HepG2 (cell line): ENCODE data around the gene C9. TPM values are rescaled to one million over a fixed set of nuclear protein-coding genes. Genes with fewer than 3 reads are reported as not detected.
A peak's percentile ranks its signal among the peaks of the same experiment; 100 is the strongest.

Source experiments
- ARNT2 ChIP-seq: sonication (generic); formaldehyde crosslinking; IDR thresholded peaks from 2 replicates; pipeline ENCODE4 v1.8.0; 2022; ENCODE audit warnings: mild to moderate bottlenecking, low read depth, missing genetic modification reagents, moderate library complexity
- ATF4 ChIP-seq, 2 experiments: fragments of 450-650 bp in 1 of 2; sonication (generic) in 1 of 2; formaldehyde crosslinking; IDR thresholded peaks; 2 replicates each; pipeline versions ENCODE4 v1.5.0 to v1.8.0; 2020 to 2022; ENCODE audit warnings: mild to moderate bottlenecking in 1 of 2, missing genetic modification reagents in 1 of 2
- BHLHE40 ChIP-seq: IDR thresholded peaks from 2 replicates; pipeline ENCODE4 v1.6.1; 2011; ENCODE audit warnings: low read length, improper control_type of control experiment
- CHD2 ChIP-seq: IDR thresholded peaks from 2 replicates; pipeline ENCODE4 v1.6.1; 2011; ENCODE audit warnings: low read depth, low read length, improper control_type of control experiment
- CHD4 ChIP-seq: fragments of 200-600 bp; sonication (generic); IDR thresholded peaks from 2 replicates; pipeline ENCODE4 v1.7.0; 2017; ENCODE audit warnings: mild to moderate bottlenecking, low read length, borderline replicate concordance
- CREBL2 ChIP-seq: sonication (generic); formaldehyde crosslinking; IDR thresholded peaks from 2 replicates; pipeline ENCODE4 v1.8.1; 2023; ENCODE audit warnings: missing genetic modification reagents, mild to moderate bottlenecking, borderline replicate concordance
- CREM ChIP-seq, 2 experiments: sonication (generic) in 1 of 2; formaldehyde crosslinking in 1 of 2; IDR thresholded peaks; 2 replicates each; pipeline versions ENCODE4 v1.4.0 to v1.6.1; 2016 to 2020; ENCODE audit warnings: antibody characterized with exemption in 1 of 2, mild to moderate bottlenecking in 1 of 2, missing genetic modification reagents in 1 of 2
- DNMT1 ChIP-seq: sonication (generic); formaldehyde crosslinking; IDR thresholded peaks from 2 replicates; pipeline ENCODE4 v1.5.1; 2020; ENCODE audit warnings: mild to moderate bottlenecking, missing genetic modification reagents
- KLF13 ChIP-seq: sonication (generic); formaldehyde crosslinking; IDR thresholded peaks from 2 replicates; pipeline ENCODE4 v1.4.0; 2020; ENCODE audit warnings: mild to moderate bottlenecking, missing genetic modification reagents
- KMT2A ChIP-seq: sonication (generic); formaldehyde crosslinking; IDR thresholded peaks from 2 replicates; pipeline ENCODE4 v1.4.0; 2020; ENCODE audit warnings: missing genetic modification reagents
- MAZ ChIP-seq, 2 experiments: sonication (generic) in 1 of 2; formaldehyde crosslinking in 1 of 2; IDR thresholded peaks; 2 replicates each; pipeline versions ENCODE4 v1.5.0 to v1.6.1; 2012 to 2020; ENCODE audit warnings: low read depth in 2 of 2, mild to moderate bottlenecking in 2 of 2, borderline replicate concordance in 1 of 2, improper control_type of control experiment in 1 of 2, low read length in 1 of 2, missing genetic modification reagents in 1 of 2, moderate library complexity in 1 of 2
- NFYB ChIP-seq: sonication (generic); formaldehyde crosslinking; IDR thresholded peaks from 2 replicates; pipeline ENCODE4 v1.4.0; 2020; ENCODE audit warnings: missing genetic modification reagents
- SNAPC4 ChIP-seq: sonication (generic); formaldehyde crosslinking; IDR thresholded peaks from 2 replicates; pipeline ENCODE4 v1.4.0; 2020; ENCODE audit warnings: mild to moderate bottlenecking, missing genetic modification reagents
- TERF1 ChIP-seq: sonication (generic); formaldehyde crosslinking; IDR thresholded peaks from 2 replicates; pipeline ENCODE4 v1.8.0; 2022; ENCODE audit warnings: mild to moderate bottlenecking, missing genetic modification reagents, moderate library complexity
- ZFYVE20 ChIP-seq: sonication (generic); formaldehyde crosslinking; IDR thresholded peaks from 2 replicates; pipeline ENCODE4 v1.8.0; 2023; ENCODE audit warnings: low read depth, mild to moderate bottlenecking, moderate library complexity, missing genetic modification reagents, borderline replicate concordance
- ZKSCAN5 ChIP-seq: sonication (generic); formaldehyde crosslinking; IDR thresholded peaks from 2 replicates; pipeline ENCODE4 v1.5.1; 2020; ENCODE audit warnings: mild to moderate bottlenecking, missing genetic modification reagents
- ZNF224 ChIP-seq: sonication (generic); formaldehyde crosslinking; IDR thresholded peaks from 2 replicates; pipeline ENCODE4 v1.5.0; 2020; ENCODE audit warnings: mild to moderate bottlenecking, missing genetic modification reagents
- ZNF441 ChIP-seq: sonication (generic); formaldehyde crosslinking; IDR thresholded peaks from 2 replicates; pipeline ENCODE4 v1.7.0; 2021; ENCODE audit warnings: missing genetic modification reagents, borderline replicate concordance
- ZNF513 ChIP-seq: sonication (generic); formaldehyde crosslinking; conservative IDR thresholded peaks from 2 replicates; pipeline ENCODE4 v1.5.0; 2020; ENCODE audit warnings: missing genetic modification reagents
- ZNF740 ChIP-seq: sonication (generic); formaldehyde crosslinking; IDR thresholded peaks from 2 replicates; pipeline ENCODE4 v1.4.0; 2020; ENCODE audit warnings: missing genetic modification reagents
- polyA plus RNA-seq, 8 experiments: library from polyadenylated mRNA; depleted of rRNA in 3 of 8; stranded (reverse) in 7 of 8; unstranded in 1 of 8; fragments of >200 nt; fragmentation: Illumina TruSeq in 4 of 8; extraction: Trizol in 4 of 8; gene quantifications; 2 replicates each; pipeline versions ENCODE4 v1.2.1 to v1.2.3, GENCODE V29; 2011 to 2016; ENCODE audit warnings: low read depth in 4 of 8, missing spikeins in 1 of 8, mixed read lengths in 1 of 8; ENCODE audit not compliant: insufficient read depth in 1 of 8
- total RNA-seq, 5 experiments: library from RNA; depleted of rRNA; stranded (reverse); fragments of >200 nt; fragmentation: Illumina TruSeq; extraction: Trizol; gene quantifications; 2 replicates each; pipeline ENCODE4 v1.2.3, GENCODE V29; 2016; ENCODE audit warnings: low read depth in 1 of 5

The C9 gene
- total and polyA plus RNA-seq, 2 of the 13 experiments (the other 11 are each of a cell fraction or from before 2014, with no cell fraction given), result not detected

- no peak for TF ChIP-seq ZNF224 (CRISPR knock-in tag)
- TF ChIP-seq BHLHE40, result peak; percentile 92
- no peak for TF ChIP-seq MAZ (IDR thresholded peaks at IDR 0.05; ENCODE audit: borderline replicate concordance, low read depth, low read length)
- no peak for TF ChIP-seq MAZ (CRISPR knock-in tag; IDR thresholded peaks at IDR 0.05; ENCODE audit: low read depth)
- no peak for TF ChIP-seq TERF1 (CRISPR knock-in tag)
- no peak for TF ChIP-seq ZNF740
- no peak for TF ChIP-seq DNMT1 (CRISPR knock-in tag)
- TF ChIP-seq KLF13, result no peak
- TF ChIP-seq ZNF513 (CRISPR knock-in tag), result no peak
- TF ChIP-seq ZKSCAN5 (CRISPR knock-in tag), result no peak
- TF ChIP-seq CHD4, result no peak
- no peak for TF ChIP-seq SNAPC4 (CRISPR knock-in tag)
- TF ChIP-seq NFYB, result no peak
- TF ChIP-seq CREM (IDR thresholded peaks at IDR 0.05), result no peak
- TF ChIP-seq CREM (CRISPR knock-in tag; IDR thresholded peaks at IDR 0.05), result no peak
- TF ChIP-seq KMT2A (CRISPR knock-in tag), result no peak
- TF ChIP-seq ARNT2 (CRISPR knock-in tag), result no peak
- TF ChIP-seq ATF4 (CRISPR knock-in tag; IDR thresholded peaks at IDR 0.05), result peak in 1 of 2 experiments; percentile 70; a peak in 2 of 4 replicates
- TF ChIP-seq ZNF441 (CRISPR knock-in tag), result no peak
- TF ChIP-seq ZFYVE20 (CRISPR knock-in tag), result no peak
- TF ChIP-seq CHD2, result no peak
- no peak for TF ChIP-seq CREBL2 (CRISPR knock-in tag)
Measured at GRCh38 chr5:39284552-39284951, 79.7 kb downstream of the C9 start (continued).
